Measurements from ENCODE around the gene NRIP1. TPM values are rescaled to one million over a fixed set of nuclear protein-coding genes. Genes with fewer than 3 reads are reported as not detected.

The NRIP1 gene
- total RNA-seq, 2 donors from 2014 or later = 29.9 to 33.7 TPM

- DNase-seq (no peak), ATAC-seq (no peak)
- no peaks in the 10 kb centered on the region for H3K9me3 ChIP-seq (ENCODE audit: control insufficient read depth, low read length, poor library complexity, severe bottlenecking)
- Mint-ChIP-seq H3K4me1 (peaks cover 29% of the 10 kb centered on the region), H3K27ac (peak overlapping the region; percentile 82), H3K36me3 (ENCODE audit: low read depth) (peaks cover 6% of the 10 kb centered on the region), H3K27me3 (no peaks in the 10 kb centered on the region), H3K4me3 (no peak overlapping the region)
Observed at GRCh38 chr21:15004721-15005370, 60.0 kb downstream of the NRIP1 start.

GRCh38 chr21:15003463-15004135 lies 61.2 kb downstream of the NRIP1 start:
- Mint-ChIP-seq H3K27me3 (no peaks in the 10 kb centered on the region), H3K36me3 (ENCODE audit: low read depth) (peaks cover 4% of the 10 kb centered on the region), H3K4me3 (no peak overlapping the region), H3K27ac (peak overlapping the region; percentile 82), H3K4me1 (peaks cover 29% of the 10 kb centered on the region)
- ATAC-seq (no peak), DNase-seq (no peak)
- H3K9me3 ChIP-seq (ENCODE audit: control insufficient read depth, low read length, poor library complexity, severe bottlenecking) = no peaks in the 10 kb centered on the region

GRCh38 chr21:15001857-15002606 lies 62.8 kb downstream of the NRIP1 start:
- H3K27ac Mint-ChIP-seq = no peak overlapping the region
- H3K4me1 Mint-ChIP-seq = peaks cover 26% of the 10 kb centered on the region
- H3K36me3 Mint-ChIP-seq (ENCODE audit: low read depth) = peaks cover 3% of the 10 kb centered on the region
- no peak overlapping the region for H3K4me3 Mint-ChIP-seq
- no peak for DNase-seq
- ATAC-seq = no peak
- no peaks in the 10 kb centered on the region for H3K9me3 ChIP-seq (ENCODE audit: control insufficient read depth, low read length, poor library complexity, severe bottlenecking)
- H3K27me3 Mint-ChIP-seq = no peaks in the 10 kb centered on the region

GRCh38 chr21:15001113-15001512 lies 63.7 kb downstream of the NRIP1 start:
- Mint-ChIP-seq H3K36me3 (ENCODE audit: low read depth) (peaks cover 3% of the 10 kb centered on the region), H3K4me1 (peaks cover 25% of the 10 kb centered on the region), H3K27me3 (no peaks in the 10 kb centered on the region), H3K27ac (no peak overlapping the region), H3K4me3 (no peak overlapping the region)
- DNase-seq (no peak), ATAC-seq (no peak)
- no peaks in the 10 kb centered on the region for H3K9me3 ChIP-seq (ENCODE audit: control insufficient read depth, low read length, poor library complexity, severe bottlenecking)

GRCh38 chr21:15000081-15000480 lies 64.7 kb downstream of the NRIP1 start:
- no peak for DNase-seq
- Mint-ChIP-seq H3K27me3 (no peaks in the 10 kb centered on the region), H3K4me3 (no peak overlapping the region), H3K4me1 (peaks cover 20% of the 10 kb centered on the region), H3K27ac (no peak overlapping the region), H3K36me3 (ENCODE audit: low read depth) (peaks cover 3% of the 10 kb centered on the region)
- no peaks in the 10 kb centered on the region for H3K9me3 ChIP-seq (ENCODE audit: control insufficient read depth, low read length, poor library complexity, severe bottlenecking)
- ATAC-seq = no peak

- Mint-ChIP-seq H3K27ac (no peak overlapping the region), H3K4me1 (peaks cover 19% of the 10 kb centered on the region), H3K27me3 (no peaks in the 10 kb centered on the region), H3K36me3 (ENCODE audit: low read depth) (peaks cover 3% of the 10 kb centered on the region), H3K4me3 (no peak overlapping the region)
- ATAC-seq (no peak), DNase-seq (no peak)
- H3K9me3 ChIP-seq (ENCODE audit: control insufficient read depth, low read length, poor library complexity, severe bottlenecking) = no peaks in the 10 kb centered on the region
Observed at GRCh38 chr21:14998784-14999183, 66.0 kb downstream of the NRIP1 start.

- DNase-seq (no peak), ATAC-seq (no peak)
- Mint-ChIP-seq H3K36me3 (ENCODE audit: low read depth) (peaks cover 3% of the 10 kb centered on the region), H3K4me3 (no peak overlapping the region), H3K27ac (no peak overlapping the region), H3K27me3 (no peaks in the 10 kb centered on the region), H3K4me1 (peaks cover 15% of the 10 kb centered on the region)
- no peaks in the 10 kb centered on the region for H3K9me3 ChIP-seq (ENCODE audit: control insufficient read depth, low read length, poor library complexity, severe bottlenecking)
Observed at GRCh38 chr21:14998336-14998735, 66.5 kb downstream of the NRIP1 start.

GRCh38 chr21:14995695-14996490 lies 68.9 kb downstream of the NRIP1 start:
- Mint-ChIP-seq H3K4me3 (no peak overlapping the region), H3K27ac (no peak overlapping the region), H3K4me1 (peaks cover 11% of the 10 kb centered on the region), H3K27me3 (no peaks in the 10 kb centered on the region), H3K36me3 (ENCODE audit: low read depth) (no peaks in the 10 kb centered on the region)
- no peaks in the 10 kb centered on the region for H3K9me3 ChIP-seq (ENCODE audit: control insufficient read depth, low read length, poor library complexity, severe bottlenecking)
- DNase-seq (no peak), ATAC-seq (no peak)

GRCh38 chr21:14995226-14995625 lies 69.6 kb downstream of the NRIP1 start:
- H3K9me3 ChIP-seq (ENCODE audit: control insufficient read depth, low read length, poor library complexity, severe bottlenecking) = no peaks in the 10 kb centered on the region
- H3K27me3 Mint-ChIP-seq = no peaks in the 10 kb centered on the region
- DNase-seq (no peak), ATAC-seq (no peak)
- no peak overlapping the region for H3K4me3 Mint-ChIP-seq
- no peak overlapping the region for H3K27ac Mint-ChIP-seq
- peaks cover 11% of the 10 kb centered on the region for H3K4me1 Mint-ChIP-seq
- H3K36me3 Mint-ChIP-seq (ENCODE audit: low read depth) = no peaks in the 10 kb centered on the region

- no peak for ATAC-seq
- peaks cover 14% of the 10 kb centered on the region for H3K4me1 Mint-ChIP-seq
- no peaks in the 10 kb centered on the region for H3K36me3 Mint-ChIP-seq (ENCODE audit: low read depth)
- no peak overlapping the region for H3K27ac Mint-ChIP-seq
- no peaks in the 10 kb centered on the region for H3K9me3 ChIP-seq (ENCODE audit: control insufficient read depth, low read length, poor library complexity, severe bottlenecking)
- DNase-seq = no peak
- no peaks in the 10 kb centered on the region for H3K27me3 Mint-ChIP-seq
- H3K4me3 Mint-ChIP-seq = no peak overlapping the region
Observed at GRCh38 chr21:14993115-14993514, 71.7 kb downstream of the NRIP1 start.

GRCh38 chr21:14991957-14992356 lies 72.8 kb downstream of the NRIP1 start:
- DNase-seq (no peak), ATAC-seq (no peak)
- no peaks in the 10 kb centered on the region for H3K9me3 ChIP-seq (ENCODE audit: control insufficient read depth, low read length, poor library complexity, severe bottlenecking)
- no peak overlapping the region for H3K27ac Mint-ChIP-seq
- H3K27me3 Mint-ChIP-seq = no peaks in the 10 kb centered on the region
- H3K36me3 Mint-ChIP-seq (ENCODE audit: low read depth) = no peaks in the 10 kb centered on the region
- H3K4me3 Mint-ChIP-seq = no peak overlapping the region
- peaks cover 14% of the 10 kb centered on the region for H3K4me1 Mint-ChIP-seq

GRCh38 chr21:14989359-14989758 lies 75.4 kb downstream of the NRIP1 start:
- Mint-ChIP-seq H3K4me3 (no peak overlapping the region), H3K4me1 (peaks cover 5% of the 10 kb centered on the region), H3K27me3 (no peaks in the 10 kb centered on the region), H3K27ac (no peak overlapping the region), H3K36me3 (ENCODE audit: low read depth) (no peaks in the 10 kb centered on the region)
- H3K9me3 ChIP-seq (ENCODE audit: control insufficient read depth, low read length, poor library complexity, severe bottlenecking) = no peaks in the 10 kb centered on the region
- DNase-seq (no peak), ATAC-seq (no peak)

- no peak overlapping the region for H3K4me3 Mint-ChIP-seq
Observed at GRCh38 chr21:14988760-14989159, 76.0 kb downstream of the NRIP1 start.

More at GRCh38 chr21:14988760-14989159, 76.0 kb downstream of the NRIP1 start:
- Mint-ChIP-seq H3K27me3 (no peaks in the 10 kb centered on the region), H3K27ac (no peak overlapping the region), H3K4me1 (peaks cover 5% of the 10 kb centered on the region), H3K36me3 (ENCODE audit: low read depth) (no peaks in the 10 kb centered on the region)
- no peaks in the 10 kb centered on the region for H3K9me3 ChIP-seq (ENCODE audit: control insufficient read depth, low read length, poor library complexity, severe bottlenecking)
- DNase-seq (no peak), ATAC-seq (no peak)
